H9 (cell line): Measurements from ENCODE around the gene HSPB8. TPM values are rescaled to one million over a fixed set of nuclear protein-coding genes. Genes with fewer than 3 reads are reported as not detected.

Experiments used
- DNase-seq: peaks from one replicate; pipeline ENCODE4 v3.0.0-alpha.2; 2017
- H2AFZ ChIP-seq: one replicate; pipeline ENCODE4 v1.6.1; 2013; ENCODE audit warnings: mild to moderate bottlenecking, low read length, control low read depth, moderate library complexity
- H2AK5ac ChIP-seq: 2 replicates; pipeline ENCODE4 v1.6.1; 2013; ENCODE audit warnings: low read length, control low read depth, mixed read lengths; ENCODE audit not compliant: insufficient read length
- H2BK120ac ChIP-seq: one replicate; pipeline ENCODE4 v1.6.1; 2013; ENCODE audit warnings: low read depth, mild to moderate bottlenecking, low read length, control low read depth, inconsistent platforms; ENCODE audit not compliant: poor library complexity, severe bottlenecking
- H2BK12ac ChIP-seq: 2 replicates; pipeline ENCODE4 v1.6.1; 2013; ENCODE audit warnings: low read length, control low read depth, mixed read lengths, low read depth; ENCODE audit not compliant: insufficient read length
- H2BK15ac ChIP-seq: 2 replicates; pipeline ENCODE4 v1.6.1; 2013; ENCODE audit warnings: low read depth, low read length, control low read depth
- H2BK20ac ChIP-seq: one replicate; pipeline ENCODE4 v1.6.1; 2013; ENCODE audit warnings: low read depth, mild to moderate bottlenecking, low read length, control low read depth, inconsistent platforms; ENCODE audit not compliant: poor library complexity, severe bottlenecking
- H2BK5ac ChIP-seq: 2 replicates; pipeline ENCODE4 v1.6.1; 2013; ENCODE audit warnings: low read length, control low read depth, mixed read lengths; ENCODE audit not compliant: insufficient read length
- H3K14ac ChIP-seq: 2 replicates; pipeline ENCODE4 v1.6.1; 2013; ENCODE audit warnings: low read length, control low read depth; ENCODE audit not compliant: insufficient read depth
- H3K18ac ChIP-seq: 2 replicates; pipeline ENCODE4 v1.6.1; 2013; ENCODE audit warnings: low read depth, mild to moderate bottlenecking, mixed read lengths, low read length, control low read depth; ENCODE audit not compliant: insufficient read length
- H3K23ac ChIP-seq: 2 replicates; pipeline ENCODE4 v1.6.1; 2013; ENCODE audit warnings: low read length, control low read depth, mixed read lengths, low read depth; ENCODE audit not compliant: insufficient read length
- H3K23me2 ChIP-seq: 2 replicates; pipeline ENCODE4 v1.6.1; 2013; ENCODE audit warnings: low read depth, mild to moderate bottlenecking, mixed read lengths, low read length, control low read depth; ENCODE audit not compliant: insufficient read length, poor library complexity, severe bottlenecking
- H3K27ac ChIP-seq: 2 replicates; pipeline ENCODE4 v1.5.1; 2013; ENCODE audit warnings: low read length, control low read depth, mixed read lengths, low read depth; ENCODE audit not compliant: insufficient read length
- H3K27me3 ChIP-seq: 2 replicates; pipeline ENCODE4 v1.6.1; 2013; ENCODE audit warnings: low read length, control low read depth, inconsistent platforms; ENCODE audit not compliant: insufficient read depth
- H3K4ac ChIP-seq: 2 replicates; pipeline ENCODE4 v1.6.1; 2013; ENCODE audit warnings: low read depth, mild to moderate bottlenecking, control low read depth, inconsistent platforms, low read length, moderate library complexity
- H3K4me1 ChIP-seq: 2 replicates; pipeline ENCODE4 v1.6.1; 2013; ENCODE audit warnings: low read length, control low read depth, inconsistent platforms; ENCODE audit not compliant: insufficient read depth
- H3K4me2 ChIP-seq: 2 replicates; pipeline ENCODE4 v1.6.1; 2013; ENCODE audit warnings: low read length, control low read depth, mixed read lengths; ENCODE audit not compliant: insufficient read length, insufficient read depth
- H3K56ac ChIP-seq: 2 replicates; pipeline ENCODE4 v1.6.1; 2013; ENCODE audit warnings: low read depth, mild to moderate bottlenecking, mixed read lengths, low read length, control low read depth; ENCODE audit not compliant: insufficient read length
- H3K79me1 ChIP-seq: 2 replicates; pipeline ENCODE4 v1.6.1; 2013; ENCODE audit warnings: low read depth, mild to moderate bottlenecking, moderate library complexity, low read length, control low read depth, inconsistent platforms; ENCODE audit not compliant: insufficient read depth, poor library complexity, severe bottlenecking
- H3K79me2 ChIP-seq: 2 replicates; pipeline ENCODE4 v1.6.1; 2013; ENCODE audit warnings: low read length, control low read depth, inconsistent platforms; ENCODE audit not compliant: insufficient read depth
- H3K9ac ChIP-seq: 2 replicates; pipeline ENCODE4 v1.6.1; 2013; ENCODE audit warnings: low read length, control low read depth, mixed read lengths; ENCODE audit not compliant: insufficient read length; ENCODE audit errors: extremely low read depth
- H3K9me3 ChIP-seq: one replicate; pipeline ENCODE4 v1.6.1; 2013; ENCODE audit warnings: low read depth, low read length, inconsistent platforms; ENCODE audit not compliant: control insufficient read depth
- H3T11ph ChIP-seq: one replicate; pipeline ENCODE4 v1.6.1; 2013; ENCODE audit warnings: mild to moderate bottlenecking, low read length, control low read depth, inconsistent platforms
- H4K20me1 ChIP-seq: one replicate; pipeline ENCODE4 v1.6.1; 2013; ENCODE audit not compliant: control insufficient read depth, insufficient read length, insufficient read depth
- H4K5ac ChIP-seq: 2 replicates; pipeline ENCODE4 v1.6.1; 2013; ENCODE audit warnings: low read depth, mild to moderate bottlenecking, mixed read lengths, low read length, control low read depth; ENCODE audit not compliant: insufficient read length
- H4K8ac ChIP-seq: replicated peaks from 2 replicates; pipeline ENCODE4 v1.6.1; 2013; ENCODE audit warnings: low read length, control low read depth, mixed read lengths, low read depth; ENCODE audit not compliant: insufficient read length
- H4K91ac ChIP-seq: 2 replicates; pipeline ENCODE4 v1.6.1; 2013; ENCODE audit warnings: low read depth, mild to moderate bottlenecking, moderate library complexity, mixed read lengths, low read length, control low read depth; ENCODE audit not compliant: insufficient read length
- H3K27ac Mint-ChIP-seq, 3 experiments: 2 replicates in 2 of 3; 3 replicates in 1 of 3; pipeline ENCODE4 v1.8.0; 2020 to 2021; ENCODE audit warnings: mixed read lengths in 3 of 3, mild to moderate bottlenecking in 1 of 3, moderate library complexity in 1 of 3
- H3K27me3 Mint-ChIP-seq: 2 replicates; pipeline ENCODE4 v1.8.0; 2021; ENCODE audit warnings: low read depth, mild to moderate bottlenecking, moderate library complexity, mixed read lengths
- H3K36me3 Mint-ChIP-seq, 3 experiments: 2 replicates in 2 of 3; 3 replicates in 1 of 3; pipeline ENCODE4 v1.8.0; 2020 to 2021; ENCODE audit warnings: low read depth in 3 of 3, mixed read lengths in 3 of 3; ENCODE audit not compliant: insufficient read depth in 1 of 3
- H3K4me1 Mint-ChIP-seq, 2 experiments: 2 replicates each; pipeline ENCODE4 v1.8.0; 2020; ENCODE audit warnings: mixed read lengths in 2 of 2
- H3K4me3 Mint-ChIP-seq, 2 experiments: 2 replicates in 1 of 2; 3 replicates in 1 of 2; pipeline ENCODE4 v1.8.0; 2020 to 2021; ENCODE audit warnings: mild to moderate bottlenecking in 2 of 2, mixed read lengths in 2 of 2, moderate library complexity in 1 of 2
- H3K9me3 Mint-ChIP-seq, 2 experiments: 2 replicates in 1 of 2; 3 replicates in 1 of 2; pipeline ENCODE4 v1.8.0; 2020; ENCODE audit warnings: mild to moderate bottlenecking in 2 of 2, mixed read lengths in 2 of 2, moderate library complexity in 1 of 2
- WGBS: extraction: QIAGEN DNeasy Blood & Tissue Kit; methylation state at CpG from one replicate; pipeline ENCODE4 v1.1.7; 2013; ENCODE audit warnings: missing lambda C conversion rate, low lambda C conversion rate, mixed read lengths; ENCODE audit not compliant: insufficient read length; ENCODE audit errors: extremely low coverage; 5-methylcytosine and 5-hydroxymethylcytosine counted together
- total RNA-seq: library from RNA; stranded (reverse); gene quantifications from 2 replicates; pipeline ENCODE4 v1.2.1, GENCODE V29; 2021
- TF ChIP-seq, protein P1 (sequence below): fragments of 200-600 bp; sonication (generic); conservative IDR thresholded peaks from 3 replicates; pipeline ENCODE4 v1.8.0; 2021; ENCODE audit warnings: antibody characterized with exemption, mild to moderate bottlenecking

HSPB8 gene
- total RNA-seq, 1 experiment from 2014 or later: 3.0 TPM

DNA sequence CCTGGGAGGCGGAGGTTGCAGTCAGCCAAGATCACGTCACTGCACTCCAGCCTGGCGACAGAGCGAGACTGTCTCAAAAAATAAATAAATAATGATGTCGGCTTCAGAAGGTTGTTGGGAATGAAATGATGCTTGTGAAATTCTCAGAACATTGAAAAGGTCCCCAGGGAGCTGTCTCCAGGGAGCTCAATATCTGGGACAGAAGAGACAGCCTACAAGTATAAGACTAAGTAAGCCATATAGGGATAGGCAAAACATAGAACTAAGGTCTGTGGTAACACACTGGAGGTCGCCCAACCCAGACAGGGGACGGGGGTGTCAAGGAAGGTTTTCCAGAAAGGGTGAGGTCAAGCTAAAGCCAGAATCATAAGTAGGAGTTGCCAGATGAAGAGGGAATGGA is 29.5 kb upstream of the HSPB8 start:
- Histone ChIP-seq H3T11ph (no peak overlapping the region), H2AK5ac (no peak overlapping the region), H2BK120ac (no peak overlapping the region), H3K23me2 (peaks cover 11% of the 10 kb centered on the region), H3K79me1 (no peaks in the 10 kb centered on the region), H3K4me2 (no peak overlapping the region), H3K27ac (no peak overlapping the region), H4K91ac (no peak overlapping the region), H2BK12ac (no peak overlapping the region), H3K14ac (no peak overlapping the region), H4K20me1 (no peaks in the 10 kb centered on the region), H4K5ac (no peak overlapping the region), H2BK20ac (no peak overlapping the region), H3K9me3 (peaks cover 7% of the 10 kb centered on the region), H3K79me2 (no peaks in the 10 kb centered on the region), H2AFZ (no peak overlapping the region), H4K8ac (no peak overlapping the region), H3K23ac (no peak overlapping the region), H2BK5ac (no peak overlapping the region), H3K56ac (no peak overlapping the region), H3K4me1 (no peaks in the 10 kb centered on the region), H3K4ac (no peak overlapping the region), H2BK15ac (no peak overlapping the region), H3K9ac (no peak overlapping the region), H3K27me3 (no peaks in the 10 kb centered on the region), H3K18ac (no peak overlapping the region)
- DNase-seq: no peak
- TF ChIP-seq, protein P1, sequence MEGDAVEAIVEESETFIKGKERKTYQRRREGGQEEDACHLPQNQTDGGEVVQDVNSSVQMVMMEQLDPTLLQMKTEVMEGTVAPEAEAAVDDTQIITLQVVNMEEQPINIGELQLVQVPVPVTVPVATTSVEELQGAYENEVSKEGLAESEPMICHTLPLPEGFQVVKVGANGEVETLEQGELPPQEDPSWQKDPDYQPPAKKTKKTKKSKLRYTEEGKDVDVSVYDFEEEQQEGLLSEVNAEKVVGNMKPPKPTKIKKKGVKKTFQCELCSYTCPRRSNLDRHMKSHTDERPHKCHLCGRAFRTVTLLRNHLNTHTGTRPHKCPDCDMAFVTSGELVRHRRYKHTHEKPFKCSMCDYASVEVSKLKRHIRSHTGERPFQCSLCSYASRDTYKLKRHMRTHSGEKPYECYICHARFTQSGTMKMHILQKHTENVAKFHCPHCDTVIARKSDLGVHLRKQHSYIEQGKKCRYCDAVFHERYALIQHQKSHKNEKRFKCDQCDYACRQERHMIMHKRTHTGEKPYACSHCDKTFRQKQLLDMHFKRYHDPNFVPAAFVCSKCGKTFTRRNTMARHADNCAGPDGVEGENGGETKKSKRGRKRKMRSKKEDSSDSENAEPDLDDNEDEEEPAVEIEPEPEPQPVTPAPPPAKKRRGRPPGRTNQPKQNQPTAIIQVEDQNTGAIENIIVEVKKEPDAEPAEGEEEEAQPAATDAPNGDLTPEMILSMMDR: no peak
- no peak overlapping the region for H3K4me3 Mint-ChIP-seq
- no CpG with 5 or more reads among the region's 7 CpGs for WGBS
- peak overlapping the region in 1 of 3 experiments; percentile 6; a peak in 2 of 7 replicates for H3K27ac Mint-ChIP-seq
- H3K36me3 Mint-ChIP-seq: peaks cover 18 to 24% (median 22%) of the 10 kb centered on the region in 3 experiments
- H3K9me3 Mint-ChIP-seq: peaks cover 12 to 13% of the 10 kb centered on the region in 2 experiments; a peak in 4 of 5 replicates
- peaks cover 47 to 53% of the 10 kb centered on the region in 2 experiments for H3K4me1 Mint-ChIP-seq
- H3K27me3 Mint-ChIP-seq: no peaks in the 10 kb centered on the region; the same call in 1 of the 2 replicates
